Urothelium cell line (cell line): ENCODE data around the gene RAB3C.

Experiments
- DNase-seq: peaks from one replicate; pipeline ENCODE4 v3.0.0; 2011; ENCODE audit warnings: low spot score, mixed read lengths
- FAIRE-seq: peaks from 2 replicates; lab custom pipeline; 2011; peaks lifted over from hg19 to GRCh38; lab: Jason Lieb, UNC

The RAB3C gene

DNA sequence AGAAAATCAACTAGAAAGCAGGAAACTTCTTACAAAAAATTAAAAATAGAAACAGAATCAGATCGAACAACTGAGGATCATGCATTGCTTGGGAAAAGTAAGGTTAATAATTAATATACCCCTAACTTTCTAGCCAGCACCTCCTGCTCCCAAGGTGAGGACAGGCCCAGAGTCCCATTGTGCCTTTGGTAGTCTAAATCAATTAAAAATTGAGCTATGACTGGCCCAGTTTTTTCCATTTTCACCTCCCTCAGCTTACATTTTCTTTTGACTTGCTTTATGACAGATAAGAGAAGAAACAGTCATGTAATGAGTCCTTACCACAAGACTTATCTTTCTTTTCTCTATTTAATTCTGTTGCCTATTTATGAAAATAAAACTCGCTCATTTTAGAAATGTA lies 182.2 kb downstream of the RAB3C start:
- DNase-seq (no peak), FAIRE-seq (no peak)

DNA sequence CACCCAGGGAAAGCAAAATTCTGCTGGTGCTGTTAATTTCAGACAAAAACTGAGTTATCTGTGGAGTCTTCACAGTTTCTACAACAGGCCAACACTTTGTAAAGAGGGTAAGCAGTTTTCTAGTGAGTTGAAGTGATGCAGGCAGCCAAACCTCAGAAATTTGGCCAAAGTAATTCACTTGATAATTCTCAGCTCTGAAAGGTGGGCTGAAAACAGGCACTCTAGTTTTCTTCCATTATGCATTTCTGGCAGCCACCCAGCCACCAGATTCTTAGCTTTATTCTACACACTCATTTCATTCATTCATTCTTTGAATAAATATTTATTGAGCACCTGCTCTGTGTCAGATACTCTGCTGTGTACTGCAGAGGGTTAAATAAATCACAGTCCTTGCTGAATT lies 184.2 kb downstream of the RAB3C start:
- DNase-seq: no peak
- FAIRE-seq: no peak

DNA sequence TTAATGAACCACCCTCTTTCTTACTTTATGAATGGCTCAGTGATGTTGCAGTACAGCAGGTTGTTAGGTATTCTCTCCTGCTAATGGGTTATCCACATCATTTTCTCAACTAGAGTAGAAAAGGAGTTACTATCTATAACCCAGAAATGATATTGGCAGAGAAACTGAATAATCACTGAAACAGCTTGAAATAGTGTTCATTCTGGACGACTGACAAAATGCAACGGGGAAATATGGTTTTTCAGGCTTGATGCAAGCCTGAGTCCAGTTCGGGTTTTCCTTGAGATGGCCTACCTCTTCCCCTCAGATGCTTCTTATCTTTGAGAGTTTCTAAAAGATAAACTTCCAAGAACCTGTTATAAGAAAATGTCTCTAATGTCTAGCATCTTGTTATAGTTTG lies 187.3 kb downstream of the RAB3C start:
- DNase-seq: no peak
- no peak for FAIRE-seq

DNA sequence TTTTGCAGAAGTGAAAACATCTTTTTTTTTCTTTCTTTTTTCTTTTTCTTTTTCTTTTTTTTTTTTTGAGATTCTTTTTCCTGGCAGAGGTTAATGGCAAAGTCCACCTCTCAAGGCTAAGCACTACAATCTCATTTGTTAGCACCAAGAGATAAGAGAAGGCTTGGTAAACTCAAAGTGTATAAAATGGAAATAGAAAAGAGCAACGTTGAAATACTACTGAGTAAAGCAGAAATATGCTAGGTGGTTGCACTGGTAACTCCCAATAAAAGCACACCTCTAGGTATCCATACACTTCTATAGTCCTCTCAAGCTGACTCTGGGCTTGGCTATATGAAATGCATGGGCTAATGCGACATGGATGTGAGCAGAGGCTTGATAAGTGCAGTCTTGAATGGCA lies 188.9 kb downstream of the RAB3C start:
- FAIRE-seq: no peak

DNA sequence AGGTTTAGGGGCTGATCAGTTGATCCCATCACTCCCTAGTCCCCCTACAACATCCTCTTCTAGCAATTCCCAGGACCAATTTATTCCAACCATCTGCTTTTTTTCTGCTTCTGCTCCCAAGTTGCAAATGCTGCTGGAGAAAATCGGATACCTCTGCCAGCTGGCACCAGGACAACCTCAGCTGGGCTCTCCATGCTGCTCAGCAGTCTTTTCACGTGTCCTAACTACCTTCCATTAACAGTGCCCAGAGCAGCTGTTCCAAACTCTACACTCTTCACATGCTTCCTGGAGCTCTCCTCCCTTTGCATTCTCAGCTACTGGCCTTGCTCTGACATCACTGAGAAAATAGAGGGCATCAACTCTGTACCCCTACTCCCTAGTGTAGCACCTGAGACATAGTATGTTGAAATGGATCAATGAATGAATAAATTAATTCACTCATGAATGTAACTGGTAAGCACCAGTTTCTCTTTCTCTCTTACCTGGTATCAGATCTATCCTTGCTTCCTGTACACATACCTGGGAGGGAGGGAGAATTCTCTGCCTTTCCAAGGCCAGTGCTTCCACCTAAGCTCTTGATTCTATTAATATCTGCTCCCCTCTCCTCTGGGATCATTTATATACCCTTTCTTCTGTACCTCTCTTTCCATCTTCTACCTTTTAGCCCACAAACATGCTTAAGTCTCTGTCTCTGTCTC lies 191.0 kb downstream of the RAB3C start:
- DNase-seq (no peak), FAIRE-seq (no peak)

More for the DNA sequence above, 188.9 kb downstream of the RAB3C start:
- no peak for DNase-seq

DNA sequence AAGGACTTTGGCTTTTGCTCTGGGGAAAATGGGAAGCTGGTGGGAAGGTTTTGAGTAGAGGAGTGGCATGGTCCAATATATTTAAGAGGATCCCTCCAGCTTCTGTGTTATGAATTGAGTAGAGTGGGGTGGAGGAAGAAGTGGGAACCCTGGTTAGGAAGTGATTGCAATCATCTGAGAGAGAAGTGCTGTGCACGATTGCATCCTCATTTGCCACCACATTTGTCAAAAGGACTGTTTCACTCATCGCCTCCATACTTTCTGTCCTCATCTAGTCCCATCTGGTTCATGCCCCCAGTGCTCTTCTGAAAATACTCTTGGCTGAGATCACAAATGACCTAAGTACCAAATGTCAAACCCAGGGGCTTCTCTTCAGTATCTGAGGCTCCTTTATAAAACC lies 192.1 kb downstream of the RAB3C start:
- FAIRE-seq (no peak), DNase-seq (no peak)

DNA sequence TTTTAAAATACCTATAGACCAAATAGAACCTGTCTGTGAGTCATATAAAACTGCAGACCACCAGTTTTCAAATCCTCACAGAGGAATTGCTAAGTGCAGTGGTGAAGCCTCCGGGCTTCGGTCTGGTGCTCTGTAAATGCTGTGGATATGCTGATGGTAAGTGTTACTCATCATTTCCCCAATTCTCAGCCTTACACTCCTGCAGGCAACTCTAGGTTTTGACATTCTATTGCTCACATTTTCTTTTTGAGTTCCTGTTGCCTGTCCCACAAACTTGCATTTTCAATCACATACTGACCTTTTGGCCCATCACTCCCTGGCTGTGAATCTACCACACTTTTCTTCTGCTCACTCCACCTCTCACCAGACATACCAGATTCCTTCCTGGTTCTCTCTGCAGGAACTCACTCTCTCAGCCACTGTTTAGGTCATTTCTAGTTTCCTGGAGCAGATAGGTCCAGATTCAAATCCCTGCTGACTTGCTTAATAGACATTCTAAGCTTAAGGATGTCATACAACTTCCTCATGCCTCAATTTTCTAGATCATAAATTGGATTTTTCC lies 192.9 kb downstream of the RAB3C start:
- no peak for FAIRE-seq
- DNase-seq: no peak

DNA sequence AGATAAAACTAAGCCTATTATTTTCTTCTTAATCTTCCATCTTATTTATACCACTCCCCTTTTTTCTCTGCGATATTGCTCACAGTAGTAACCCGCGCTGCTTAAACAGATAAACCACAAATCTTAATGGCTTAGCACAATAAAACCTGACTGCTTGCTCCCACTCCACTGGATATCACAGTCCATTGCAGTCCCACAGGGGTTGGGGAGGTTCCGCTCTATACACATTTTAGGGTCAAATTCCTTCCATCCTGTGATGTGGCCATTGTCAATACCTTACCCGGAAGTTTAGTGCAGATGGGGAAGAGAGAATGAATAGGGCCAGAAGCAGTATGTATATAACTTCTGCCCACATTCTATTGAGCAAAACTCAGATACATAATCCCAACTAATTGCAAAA lies 193.7 kb downstream of the RAB3C start:
- FAIRE-seq: no peak
- no peak for DNase-seq

DNA sequence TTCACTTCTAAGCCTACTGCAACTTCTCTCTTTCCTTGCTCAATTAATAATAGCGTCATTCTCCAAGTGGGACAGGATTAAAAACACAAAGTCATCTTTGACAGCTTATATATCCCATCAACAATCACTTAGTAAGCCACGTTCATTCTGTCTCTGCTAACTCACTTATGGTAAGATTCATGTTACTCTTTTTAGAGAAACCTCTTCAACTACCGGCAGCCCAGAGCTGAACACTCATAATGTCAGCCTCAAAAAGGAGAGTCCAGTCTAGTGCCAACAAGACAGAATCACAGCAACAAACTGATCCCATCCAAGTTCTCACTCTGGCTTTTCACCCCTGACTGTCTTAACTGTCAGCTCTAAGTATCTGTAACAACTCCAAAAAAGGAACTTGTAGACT lies 196.0 kb downstream of the RAB3C start:
- FAIRE-seq: no peak

DNA sequence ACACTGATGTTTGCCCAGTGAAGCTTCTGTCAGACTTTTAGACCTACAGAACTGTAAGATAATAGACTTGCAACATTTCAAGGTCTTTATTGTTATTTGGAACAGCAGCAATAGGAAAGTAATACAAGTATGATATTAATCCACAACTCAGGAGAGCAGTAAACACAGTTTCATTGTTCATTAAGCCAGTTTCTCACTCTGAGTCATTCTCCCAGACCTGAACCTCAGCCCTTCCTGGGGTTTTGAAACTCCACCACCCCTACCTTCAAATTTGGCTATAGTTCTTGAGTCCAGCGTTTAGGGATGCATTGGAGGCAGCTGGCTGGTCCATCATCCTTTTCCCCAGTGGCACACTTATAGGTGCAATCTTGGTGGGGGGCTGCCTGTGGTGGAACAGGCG lies 203.2 kb downstream of the RAB3C start:
- no peak for DNase-seq
- no peak for FAIRE-seq

More for the DNA sequence above, 196.0 kb downstream of the RAB3C start:
- DNase-seq: no peak

DNA sequence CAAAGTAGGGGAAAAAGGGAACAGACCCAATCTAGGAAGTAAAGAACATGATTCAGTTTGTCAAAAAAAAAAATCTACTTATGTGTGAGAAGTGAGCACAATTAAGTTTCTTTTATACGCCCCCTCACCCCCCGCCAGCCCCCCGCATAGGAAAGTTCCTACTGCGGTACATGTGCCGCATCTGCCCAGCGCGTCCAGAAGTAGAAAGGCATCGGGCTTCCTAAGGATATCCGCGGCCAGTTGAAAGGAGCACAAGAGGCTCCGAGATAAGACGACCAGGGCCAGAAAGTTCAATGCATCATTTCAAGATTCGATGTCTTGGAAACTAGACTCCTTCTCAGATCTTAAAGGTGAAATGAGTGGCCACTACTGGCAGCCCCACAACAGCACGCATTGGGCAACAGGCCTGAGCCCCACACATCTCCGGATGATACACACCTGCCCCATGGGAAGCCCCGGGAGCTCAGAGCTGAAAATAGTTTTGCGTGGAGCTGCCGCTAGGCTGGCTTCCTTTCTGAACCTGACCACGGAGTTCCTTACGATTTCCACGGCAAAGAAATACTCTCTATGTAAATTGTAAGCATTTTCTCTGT lies 203.9 kb downstream of the RAB3C start:
- FAIRE-seq: no peak

DNA sequence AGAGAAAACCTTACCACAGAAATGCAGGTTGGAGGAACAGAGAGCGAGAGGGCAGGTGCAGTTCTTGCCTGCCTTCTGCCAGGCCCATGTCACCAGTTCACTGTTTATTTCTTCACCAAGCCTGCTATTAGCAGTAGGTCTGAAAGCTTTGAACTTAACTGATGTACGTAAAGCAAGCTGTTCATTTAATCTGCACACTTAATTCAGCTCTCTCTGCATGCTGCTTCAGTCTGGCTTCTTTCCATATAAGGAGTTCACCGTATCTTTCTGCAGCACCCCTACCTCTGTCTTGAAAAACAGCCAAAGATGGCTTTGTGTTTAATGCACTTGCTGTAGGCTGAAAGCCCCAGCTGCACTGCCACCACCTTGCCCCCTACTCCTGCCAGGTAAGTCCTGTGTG lies 205.1 kb downstream of the RAB3C start:
- FAIRE-seq: no peak
- DNase-seq: no peak

More for the DNA sequence above, 203.9 kb downstream of the RAB3C start:
- no peak for DNase-seq

DNA sequence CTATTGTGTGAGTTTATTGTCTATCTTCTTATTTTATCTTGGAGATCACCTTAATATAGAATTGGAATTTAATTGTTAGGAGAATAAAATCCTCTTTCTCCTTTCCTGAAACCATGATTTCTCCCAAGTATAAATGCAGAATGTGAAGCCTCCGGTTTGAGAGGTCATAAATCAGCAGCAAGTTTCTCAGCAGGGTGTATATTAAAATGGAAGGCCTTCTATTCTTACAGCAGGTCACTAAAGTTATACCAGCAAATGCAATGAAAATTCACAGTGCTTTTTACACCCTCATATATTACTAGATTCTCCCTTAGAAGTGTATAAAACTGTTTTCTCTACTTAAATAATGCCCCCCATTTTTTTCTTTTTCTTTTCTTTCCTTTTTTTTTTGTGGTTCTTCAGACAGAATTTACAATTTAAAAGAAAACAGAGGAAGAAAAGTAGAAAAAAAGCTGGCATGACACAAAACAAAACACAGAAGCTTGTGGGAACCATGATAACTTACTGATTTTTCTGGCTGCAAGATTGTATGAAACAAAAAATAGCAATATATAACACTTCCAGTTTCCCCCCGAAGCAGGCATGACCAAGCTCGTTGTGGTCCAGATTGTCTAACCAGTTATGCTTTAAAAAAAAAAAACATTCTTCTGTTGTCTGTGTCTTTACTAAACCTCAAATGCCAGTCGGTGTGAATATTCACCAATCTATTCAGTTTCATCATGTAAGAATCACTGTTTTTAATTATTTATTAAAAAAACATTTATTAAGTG lies 211.2 kb downstream of the RAB3C start:
- FAIRE-seq (no peak), DNase-seq (no peak)

DNA sequence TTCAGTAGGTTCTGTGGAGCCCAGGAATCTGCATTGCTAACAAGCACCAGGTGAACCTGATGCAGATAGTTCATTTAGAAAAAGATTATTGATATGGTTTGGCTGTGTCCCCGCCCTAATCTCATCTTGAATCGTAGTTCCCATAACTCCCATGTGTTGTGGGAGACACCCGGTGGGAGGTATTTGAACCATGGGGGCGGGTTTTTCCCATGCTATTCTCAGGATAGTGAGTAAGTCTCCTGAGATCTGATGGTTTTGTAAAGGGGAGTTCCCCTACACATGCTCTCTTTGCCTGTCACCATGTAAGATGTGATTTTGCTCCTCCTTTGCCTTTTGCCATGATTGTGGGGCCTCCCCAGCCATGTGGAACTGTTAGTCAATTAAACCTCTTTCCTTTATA lies 212.0 kb downstream of the RAB3C start:
- FAIRE-seq: no peak

DNA sequence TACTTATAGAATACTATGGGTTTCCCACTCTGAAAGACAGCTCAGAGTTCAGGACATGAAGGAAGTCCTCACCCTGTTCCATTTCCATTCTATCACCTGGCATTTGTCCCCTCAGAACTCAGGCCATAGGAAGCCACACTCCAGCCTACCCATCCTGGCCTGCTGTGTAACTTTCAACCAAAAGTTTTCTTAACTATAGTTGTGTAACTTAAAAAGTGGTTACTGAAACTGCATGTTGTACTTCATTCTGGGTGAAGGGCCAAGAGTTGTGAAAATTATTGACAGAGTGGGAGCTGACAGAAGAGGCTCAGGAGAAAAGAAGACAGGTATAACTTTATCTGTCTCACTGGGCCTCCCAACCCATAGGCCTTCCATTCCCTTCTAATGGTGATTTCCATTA lies 212.5 kb downstream of the RAB3C start:
- DNase-seq (no peak), FAIRE-seq (no peak)

More for the DNA sequence above, 212.0 kb downstream of the RAB3C start:
- DNase-seq: no peak

DNA sequence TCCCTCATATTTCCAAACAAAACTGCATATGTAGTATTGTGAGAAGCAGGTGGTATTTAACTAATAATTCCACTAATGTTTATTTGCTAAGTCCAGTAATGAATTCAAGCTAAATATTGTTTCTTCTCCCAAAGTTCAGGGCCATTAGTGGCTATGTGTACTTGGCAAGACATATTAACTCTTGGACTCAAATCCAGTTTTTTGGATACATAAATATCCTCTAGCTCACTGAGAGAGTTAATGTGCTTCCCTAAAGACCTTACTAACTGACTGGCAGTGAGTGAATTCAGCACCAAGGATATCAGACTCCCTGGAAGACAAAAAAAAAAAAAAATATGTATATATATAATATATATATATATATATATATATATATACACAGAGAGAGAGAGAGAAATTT lies 214.1 kb downstream of the RAB3C start:
- DNase-seq: no peak
- FAIRE-seq: no peak

DNA sequence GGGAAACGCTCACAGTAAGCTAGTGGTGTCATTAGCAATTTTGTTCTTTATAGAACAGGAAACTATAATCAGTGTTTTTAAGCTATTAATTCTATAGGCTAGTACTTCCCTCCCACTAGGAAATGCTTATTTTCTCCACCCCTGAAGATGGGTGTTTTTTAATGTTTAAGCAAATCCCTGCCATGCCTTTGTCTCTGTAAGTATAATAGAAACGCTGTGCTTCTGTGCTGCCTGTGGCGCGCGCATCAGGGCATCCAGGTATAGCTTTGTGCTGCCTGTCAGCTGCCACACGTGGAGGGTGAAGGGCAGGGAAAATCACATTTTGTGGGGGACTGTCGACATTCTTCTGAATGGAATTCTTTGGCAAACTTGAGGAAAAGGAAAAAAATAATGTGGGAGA lies 217.5 kb downstream of the RAB3C start:
- no peak for DNase-seq
- FAIRE-seq: no peak

DNA sequence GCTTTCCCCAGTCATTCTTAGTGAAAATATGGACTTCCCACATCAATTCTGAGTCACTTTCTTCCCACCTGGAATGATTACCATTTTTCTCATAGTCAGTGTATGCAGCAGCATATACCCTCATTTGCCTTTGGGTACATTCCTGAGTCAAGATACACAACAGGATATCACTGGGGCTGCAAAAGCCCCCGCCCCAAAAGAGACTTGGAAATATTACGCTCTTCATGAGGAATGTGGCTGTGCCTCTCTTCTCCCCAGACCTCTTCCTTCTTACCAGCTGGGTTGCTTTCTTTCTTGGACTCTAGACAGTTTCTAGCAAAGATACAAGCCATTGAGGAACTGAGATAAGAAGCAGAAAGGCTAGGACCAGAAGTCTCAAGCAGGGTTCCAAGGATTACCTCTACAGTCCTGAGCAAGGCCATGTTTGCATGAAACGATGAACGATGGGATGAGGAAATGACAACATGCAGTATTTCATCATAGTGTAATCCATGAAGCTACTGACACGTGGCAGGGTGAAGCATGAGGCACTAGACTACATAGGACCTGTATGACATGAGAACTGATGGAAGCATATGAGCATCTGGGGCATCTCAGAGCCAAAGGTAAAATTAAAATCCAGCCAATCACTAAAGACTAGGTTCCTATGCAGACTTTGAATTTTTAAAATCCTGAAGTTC lies 218.1 kb downstream of the RAB3C start:
- no peak for FAIRE-seq
- DNase-seq: no peak

DNA sequence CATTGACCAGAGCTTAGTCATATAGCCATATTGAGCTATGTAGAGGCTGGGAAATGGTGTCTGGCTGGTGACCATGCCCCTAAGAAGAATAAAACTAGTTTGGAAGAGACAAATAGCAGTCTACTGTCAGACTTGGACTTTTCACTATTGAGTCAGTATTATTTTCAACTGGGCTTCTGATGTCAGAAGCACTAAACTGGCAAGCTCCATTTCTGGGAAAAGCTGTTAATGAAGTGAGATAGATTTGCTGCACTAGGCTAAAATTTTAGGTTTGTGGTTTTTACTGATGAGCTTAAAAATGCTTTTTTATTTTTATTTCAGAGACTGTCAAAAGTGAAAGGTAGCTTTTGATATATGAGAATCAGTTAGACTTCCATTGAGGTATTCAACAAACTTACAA lies 220.2 kb downstream of the RAB3C start:
- no peak for DNase-seq
- no peak for FAIRE-seq

DNA sequence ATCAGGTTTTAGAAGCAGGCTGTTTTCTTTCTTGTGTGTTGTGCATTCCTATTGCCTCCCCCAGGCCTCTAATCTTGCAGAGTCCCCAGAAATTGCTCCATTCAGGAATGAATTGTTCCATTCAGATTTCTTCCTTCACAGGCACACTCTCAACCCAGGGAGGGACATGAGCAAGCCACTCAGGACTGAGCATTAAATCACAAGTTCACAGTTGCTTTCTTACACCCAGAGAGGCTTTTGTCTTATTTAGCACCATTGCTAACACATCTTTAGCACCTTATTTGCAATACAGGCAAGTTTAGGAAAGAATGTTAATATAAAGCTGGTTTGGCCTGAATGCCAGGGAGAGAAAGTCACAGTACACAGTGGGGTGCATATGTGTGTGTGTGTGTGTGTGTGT lies 221.4 kb downstream of the RAB3C start:
- DNase-seq: no peak
- no peak for FAIRE-seq

DNA sequence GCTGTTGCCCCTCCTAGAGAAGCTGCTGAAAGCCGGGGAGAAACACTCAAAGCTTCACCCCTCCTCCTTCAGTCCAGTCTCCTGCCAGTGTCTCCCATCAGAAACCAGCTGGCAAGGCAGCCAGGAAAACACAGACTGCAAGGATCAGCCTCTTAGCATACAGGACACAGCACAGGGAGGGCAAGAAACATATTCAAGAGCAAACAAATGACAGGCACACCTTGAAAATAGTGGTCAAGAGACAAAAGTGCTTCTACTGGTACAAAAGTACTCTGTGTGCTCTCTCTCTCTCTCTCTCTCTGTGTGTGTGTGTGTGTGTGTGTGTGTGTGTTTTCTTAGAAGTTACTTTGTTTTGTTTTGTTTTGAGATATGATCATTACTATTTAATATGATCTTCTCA lies 227.2 kb downstream of the RAB3C start:
- DNase-seq: no peak
- FAIRE-seq: no peak
